Measurements from ENCODE around the gene XYLB. TPM values are rescaled to one million over a fixed set of nuclear protein-coding genes. Genes with fewer than 3 reads are reported as not detected.

The XYLB gene
- total RNA-seq, 1 experiment from 2014 or later, result 6.6 TPM

DNA sequence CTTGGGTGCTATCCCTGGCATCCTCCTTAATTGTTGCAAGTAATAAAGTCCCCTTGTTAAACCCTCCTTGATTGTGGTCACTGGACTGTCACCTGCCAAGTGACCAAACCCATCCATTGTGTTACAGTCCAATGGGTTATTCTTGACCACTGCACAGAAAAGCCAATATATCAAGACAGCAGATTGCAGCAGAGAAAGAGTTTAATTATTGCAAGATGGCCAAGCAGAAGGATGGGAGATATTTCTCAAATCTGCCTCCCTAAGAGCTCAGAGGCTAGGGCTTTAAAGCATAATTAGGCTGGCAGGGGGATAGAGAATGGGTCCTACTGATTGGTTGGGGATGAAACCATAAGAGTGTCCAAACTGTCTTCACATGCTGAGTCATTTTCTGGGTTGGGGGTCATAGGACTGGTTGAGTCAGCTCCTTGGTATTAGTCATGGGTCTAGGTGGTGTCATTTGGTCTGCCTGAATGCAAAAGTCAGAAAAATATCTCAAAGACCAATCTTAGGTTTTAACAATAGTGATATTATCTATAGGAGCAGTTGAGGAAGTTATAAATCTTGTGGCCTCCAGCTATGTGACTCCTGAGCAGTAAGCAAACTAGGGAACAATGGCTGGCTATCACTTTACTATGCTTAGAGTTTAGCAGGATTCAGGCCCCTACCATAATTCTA is 19.1 kb upstream of the XYLB start:
- CTCF ChIA-PET, result no interaction called here
- in situ Hi-C loops (cut with HindIII; ENCODE audit: low pct_unique_long_range_greater_than_20kb, low sequenced_read_pairs), result no loop called here
- no peaks in the 10 kb centered on the region for H3K36me3 ChIP-seq (ENCODE audit: control insufficient read depth, insufficient read depth, low read length)
- no TSS peak for BruUV-seq (replicated peaks)
- DNase-seq (ENCODE audit: low read depth, low spot score) (no peak), ATAC-seq (0 out of 2 replicates have a peak, but pooled peaks have one; percentile 26)
- intact Hi-C loops (cut with micrococcal nuclease; ENCODE audit: unreplicated experiment), result no loop called here
- peaks cover 2% of the 10 kb centered on the region for H3K27me3 ChIP-seq (ENCODE audit: control insufficient read depth, insufficient read depth, low read length)
- H3K9me3 ChIP-seq (ENCODE audit: control insufficient read depth, insufficient read depth, low read depth, low read length), result peaks cover 3% of the 10 kb centered on the region; the same call in 1 of the 2 replicates
- TF ChIP-seq, protein P1, sequence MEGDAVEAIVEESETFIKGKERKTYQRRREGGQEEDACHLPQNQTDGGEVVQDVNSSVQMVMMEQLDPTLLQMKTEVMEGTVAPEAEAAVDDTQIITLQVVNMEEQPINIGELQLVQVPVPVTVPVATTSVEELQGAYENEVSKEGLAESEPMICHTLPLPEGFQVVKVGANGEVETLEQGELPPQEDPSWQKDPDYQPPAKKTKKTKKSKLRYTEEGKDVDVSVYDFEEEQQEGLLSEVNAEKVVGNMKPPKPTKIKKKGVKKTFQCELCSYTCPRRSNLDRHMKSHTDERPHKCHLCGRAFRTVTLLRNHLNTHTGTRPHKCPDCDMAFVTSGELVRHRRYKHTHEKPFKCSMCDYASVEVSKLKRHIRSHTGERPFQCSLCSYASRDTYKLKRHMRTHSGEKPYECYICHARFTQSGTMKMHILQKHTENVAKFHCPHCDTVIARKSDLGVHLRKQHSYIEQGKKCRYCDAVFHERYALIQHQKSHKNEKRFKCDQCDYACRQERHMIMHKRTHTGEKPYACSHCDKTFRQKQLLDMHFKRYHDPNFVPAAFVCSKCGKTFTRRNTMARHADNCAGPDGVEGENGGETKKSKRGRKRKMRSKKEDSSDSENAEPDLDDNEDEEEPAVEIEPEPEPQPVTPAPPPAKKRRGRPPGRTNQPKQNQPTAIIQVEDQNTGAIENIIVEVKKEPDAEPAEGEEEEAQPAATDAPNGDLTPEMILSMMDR (IDR thresholded peaks at IDR 0.05), result no peak
- TF ChIP-seq, protein P2, sequence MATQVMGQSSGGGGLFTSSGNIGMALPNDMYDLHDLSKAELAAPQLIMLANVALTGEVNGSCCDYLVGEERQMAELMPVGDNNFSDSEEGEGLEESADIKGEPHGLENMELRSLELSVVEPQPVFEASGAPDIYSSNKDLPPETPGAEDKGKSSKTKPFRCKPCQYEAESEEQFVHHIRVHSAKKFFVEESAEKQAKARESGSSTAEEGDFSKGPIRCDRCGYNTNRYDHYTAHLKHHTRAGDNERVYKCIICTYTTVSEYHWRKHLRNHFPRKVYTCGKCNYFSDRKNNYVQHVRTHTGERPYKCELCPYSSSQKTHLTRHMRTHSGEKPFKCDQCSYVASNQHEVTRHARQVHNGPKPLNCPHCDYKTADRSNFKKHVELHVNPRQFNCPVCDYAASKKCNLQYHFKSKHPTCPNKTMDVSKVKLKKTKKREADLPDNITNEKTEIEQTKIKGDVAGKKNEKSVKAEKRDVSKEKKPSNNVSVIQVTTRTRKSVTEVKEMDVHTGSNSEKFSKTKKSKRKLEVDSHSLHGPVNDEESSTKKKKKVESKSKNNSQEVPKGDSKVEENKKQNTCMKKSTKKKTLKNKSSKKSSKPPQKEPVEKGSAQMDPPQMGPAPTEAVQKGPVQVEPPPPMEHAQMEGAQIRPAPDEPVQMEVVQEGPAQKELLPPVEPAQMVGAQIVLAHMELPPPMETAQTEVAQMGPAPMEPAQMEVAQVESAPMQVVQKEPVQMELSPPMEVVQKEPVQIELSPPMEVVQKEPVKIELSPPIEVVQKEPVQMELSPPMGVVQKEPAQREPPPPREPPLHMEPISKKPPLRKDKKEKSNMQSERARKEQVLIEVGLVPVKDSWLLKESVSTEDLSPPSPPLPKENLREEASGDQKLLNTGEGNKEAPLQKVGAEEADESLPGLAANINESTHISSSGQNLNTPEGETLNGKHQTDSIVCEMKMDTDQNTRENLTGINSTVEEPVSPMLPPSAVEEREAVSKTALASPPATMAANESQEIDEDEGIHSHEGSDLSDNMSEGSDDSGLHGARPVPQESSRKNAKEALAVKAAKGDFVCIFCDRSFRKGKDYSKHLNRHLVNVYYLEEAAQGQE (IDR thresholded peaks at IDR 0.05; ENCODE audit: insufficient read depth in 1 of 2, low read depth in 2 of 2, low read length in 1 of 2), result no peak
- no peak for TF ChIP-seq TCF7L2 (IDR thresholded peaks at IDR 0.05; ENCODE audit: low read depth, low read length)
- no peak for TF ChIP-seq SIN3A (IDR thresholded peaks at IDR 0.05; ENCODE audit: borderline replicate concordance, insufficient read depth, low read depth, low read length)
- TF ChIP-seq POLR2AphosphoS5 (IDR thresholded peaks at IDR 0.05; ENCODE audit: low read depth, low read length), result no peak
- no peaks in the 10 kb centered on the region for H3K4me1 ChIP-seq (ENCODE audit: control insufficient read depth, insufficient read depth, low read length)
- POLR2A ChIA-PET, result interaction anchor here (0.6 kb wide), 1 partner anchor 12 kb away, joined by 3 read pairs; no protein-coding TSS in a partner anchor
- no peak overlapping the region for H3K27ac ChIP-seq (ENCODE audit: low read length)
- H3K4me3 ChIP-seq (ENCODE audit: low read depth in 2 of 2, low read length in 2 of 2), result no peak overlapping the region

DNA sequence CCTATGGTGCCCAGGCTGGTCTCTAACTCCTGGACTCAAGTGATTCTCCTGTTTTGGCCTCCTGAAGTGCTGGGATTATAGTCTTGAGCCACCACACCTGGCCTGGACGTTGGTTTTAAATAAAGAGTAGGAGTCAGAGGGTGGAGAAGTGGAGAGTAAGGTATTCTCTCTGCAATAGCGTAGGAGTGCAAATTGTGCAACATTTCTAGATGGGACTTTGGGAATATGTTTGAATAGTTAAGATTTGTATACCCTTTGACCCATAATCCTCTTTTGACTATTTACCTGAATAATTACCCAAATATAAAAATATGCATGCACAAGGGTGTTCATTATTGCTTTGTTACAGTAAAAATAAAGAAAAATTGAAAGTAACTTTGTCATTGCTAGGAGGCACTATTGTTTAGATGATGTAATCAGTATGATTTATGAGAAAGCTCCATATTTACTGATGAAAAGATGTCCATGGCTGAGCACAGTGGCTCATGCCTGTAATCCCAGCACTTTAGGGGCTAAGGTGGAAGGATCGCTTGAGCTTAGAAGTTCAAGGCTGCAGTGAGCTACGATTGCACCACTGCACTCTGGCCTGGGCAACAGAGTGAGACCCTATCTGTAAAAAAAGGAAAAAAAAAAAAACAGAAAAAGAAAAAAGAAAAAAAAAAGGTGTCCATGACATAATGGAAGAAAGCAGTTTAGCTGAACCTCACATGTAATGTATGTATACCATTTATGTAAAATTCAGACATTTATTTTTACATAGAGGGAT is 15.1 kb upstream of the XYLB start:
- in situ Hi-C loops (cut with HindIII; ENCODE audit: low pct_unique_long_range_greater_than_20kb, low sequenced_read_pairs) (no loop called here), intact Hi-C loops (cut with micrococcal nuclease; ENCODE audit: unreplicated experiment) (no loop called here)
- Histone ChIP-seq H3K27ac (ENCODE audit: low read length) (no peak overlapping the region), H3K27me3 (ENCODE audit: control insufficient read depth, insufficient read depth, low read length) (no peaks in the 10 kb centered on the region), H3K9me3 (ENCODE audit: control insufficient read depth, insufficient read depth, low read depth, low read length) (peaks cover 3% of the 10 kb centered on the region; the same call in 1 of the 2 replicates), H3K4me3 (ENCODE audit: low read depth in 2 of 2, low read length in 2 of 2) (no peak overlapping the region), H3K4me1 (ENCODE audit: control insufficient read depth, insufficient read depth, low read length) (no peaks in the 10 kb centered on the region), H3K36me3 (ENCODE audit: control insufficient read depth, insufficient read depth, low read length) (no peaks in the 10 kb centered on the region)
- POLR2A ChIA-PET, result no interaction called here
- no TSS peak for BruUV-seq (replicated peaks)
- ATAC-seq (no peak), DNase-seq (ENCODE audit: low read depth, low spot score) (no peak)
- TF ChIP-seq, protein P2 (IDR thresholded peaks at IDR 0.05; ENCODE audit: insufficient read depth in 1 of 2, low read depth in 2 of 2, low read length in 1 of 2), result no peak
- CTCF ChIA-PET, result no interaction called here

All from Panc1 (cell line).